Ovary (tissue), 3 donors: ENCODE measurements around the gene VCAN.

Experiments
- CTCF ChIP-seq, 3 donors: fragments of 450-650 bp in 2 of 3; fragments of 200-600 bp in 1 of 3; IDR thresholded peaks; one replicate each; pipeline versions ENCODE4 v1.5.1 to v1.8.0; 2016 to 2022; ENCODE audit warnings: antibody characterized with exemption in 3 of 3, mild to moderate bottlenecking in 1 of 3
- POLR2A ChIP-seq: fragments of 450-650 bp; IDR thresholded peaks from one replicate; pipeline ENCODE4 v1.6.1; 2017; ENCODE audit warnings: antibody characterized with exemption, mild to moderate bottlenecking, moderate library complexity
- donor health status: DM: no; HTN: no; CAD: no.

GRCh38 chr5:83549674-83550073 is 78.1 kb downstream of the VCAN start:
- TF ChIP-seq POLR2A (no peak), CTCF (IDR thresholded peaks at IDR 0.05) (no peak)
